Left colon (tissue), 2 donors: Measurements from ENCODE around the gene KCTD16. TPM values are rescaled to one million over a fixed set of nuclear protein-coding genes. Genes with fewer than 3 reads are reported as not detected.

Source experiments
- total RNA-seq, 2 donors: library from RNA; stranded (reverse); fragmentation: NEBNext Ultra II Directional; extraction: Animal tissue kit (Norgen Biotek cat#: 25700); gene quantifications; one replicate each; pipeline ENCODE4 v1.2.1, GENCODE V29; 2021
- donor health status: DM: no; HTN: no; CAD: no.
- donor health status: DM: yes; HTN: yes; CAD: no.

Gene KCTD16
- total RNA-seq, 2 donors from 2014 or later, result 0.11 TPM; not detected in 1

Other genes with a start within 250 kb of the KCTD16 start
- 10 to 100 TPM; 44.1 to 58.2 TPM for gene YIPF5, start 214 bp upstream of the KCTD16 start, total RNA-seq